H4 (cell line): ENCODE results near the gene TMEM174. TPM values are rescaled to one million over a fixed set of nuclear protein-coding genes. Genes with fewer than 3 reads are reported as not detected.
"Not testable (repeated sequence)": the region's sequence is repeated elsewhere in the genome, so short reads cannot be mapped to it uniquely, and the experiment has no call there.

ENCODE experiments used
- DNase-seq: peaks from one replicate; pipeline ENCODE4 v3.0.0-alpha.2; 2015; ENCODE audit warnings: low spot score
- total RNA-seq: library from RNA; depleted of rRNA; stranded (reverse); fragments of >200 nt; shearing (Covaris generic); gene quantifications from 2 replicates; pipeline ENCODE4 v1.2.3, GENCODE V29; 2014

TMEM174 gene
- total RNA-seq, 1 experiment from 2014 or later: not detected

- no peak for DNase-seq
These were observed 20.6 kb downstream of the TMEM174 start for GRCh38 chr5:73193592-73193991.

GRCh38 chr5:73196201-73196600, 23.2 kb downstream of the TMEM174 start:
- no peak for DNase-seq

GRCh38 chr5:73197637-73198257, 24.8 kb downstream of the TMEM174 start:
- no peak for DNase-seq

- DNase-seq: no peak
These were observed 26.0 kb downstream of the TMEM174 start for GRCh38 chr5:73198833-73199592.

- DNase-seq: no peak
These were observed 26.7 kb downstream of the TMEM174 start for GRCh38 chr5:73199671-73200070.

GRCh38 chr5:73201547-73202513, 28.8 kb downstream of the TMEM174 start:
- DNase-seq: peak; percentile 71

GRCh38 chr5:73204332-73204731, 31.3 kb downstream of the TMEM174 start:
- no peak for DNase-seq

DNA sequence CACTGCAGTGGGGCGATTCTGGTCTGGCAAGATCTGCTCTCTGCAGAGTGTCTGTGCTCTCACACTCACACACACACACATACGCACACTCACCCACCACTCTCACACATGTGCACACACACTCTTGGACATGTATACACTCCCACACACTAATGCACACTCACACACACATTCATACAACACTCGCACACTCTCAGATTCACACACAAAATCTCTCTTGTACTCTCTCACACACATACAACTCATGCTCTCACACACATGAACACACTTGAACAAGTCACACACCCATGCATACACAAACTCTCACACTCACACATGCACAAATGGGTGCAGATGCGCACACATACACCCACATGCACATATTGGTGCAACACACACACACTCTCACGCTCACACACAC, 31.7 kb downstream of the TMEM174 start:
- DNase-seq: no peak

DNA sequence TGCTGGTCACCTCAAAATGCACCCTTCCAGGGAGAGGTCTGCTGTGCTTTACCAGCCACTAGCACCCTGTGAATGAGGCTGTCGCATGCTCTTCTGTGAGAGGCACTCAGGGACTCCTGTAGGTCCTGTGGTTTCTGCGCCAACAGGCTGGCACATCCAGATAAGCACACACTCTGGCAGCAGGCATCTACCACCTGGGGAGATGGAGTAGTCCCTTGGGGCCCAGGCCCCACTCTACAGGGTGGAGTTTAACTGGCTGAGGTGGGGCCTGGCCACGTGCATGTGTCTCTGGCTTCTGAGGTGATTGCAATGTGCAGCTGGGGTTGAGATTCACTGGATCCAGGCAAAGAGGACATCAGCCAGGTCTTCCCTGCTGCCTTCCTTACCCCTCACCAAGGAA, 32.3 kb downstream of the TMEM174 start:
- no peak for DNase-seq

DNA sequence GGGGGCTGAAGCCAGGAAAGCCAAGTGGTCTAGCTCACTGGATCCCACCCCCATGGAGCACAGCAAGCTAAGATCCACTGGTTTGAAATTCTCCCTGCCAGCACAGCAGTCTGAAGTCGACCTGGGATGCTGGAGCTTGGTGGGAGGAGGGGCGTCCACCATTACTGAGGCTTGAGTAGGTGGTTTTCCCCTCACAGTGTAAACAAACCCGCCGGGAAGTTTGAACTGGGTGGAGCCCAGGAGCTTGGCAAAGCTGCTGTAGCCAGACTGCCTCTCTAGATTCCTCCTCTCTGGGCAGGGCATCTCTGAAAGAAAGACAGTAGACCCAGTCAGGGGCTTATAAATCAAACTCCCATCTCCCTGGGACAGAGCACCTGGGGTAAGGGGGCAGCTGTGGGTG, 34.2 kb downstream of the TMEM174 start:
- not testable (repeated sequence) for DNase-seq

DNA sequence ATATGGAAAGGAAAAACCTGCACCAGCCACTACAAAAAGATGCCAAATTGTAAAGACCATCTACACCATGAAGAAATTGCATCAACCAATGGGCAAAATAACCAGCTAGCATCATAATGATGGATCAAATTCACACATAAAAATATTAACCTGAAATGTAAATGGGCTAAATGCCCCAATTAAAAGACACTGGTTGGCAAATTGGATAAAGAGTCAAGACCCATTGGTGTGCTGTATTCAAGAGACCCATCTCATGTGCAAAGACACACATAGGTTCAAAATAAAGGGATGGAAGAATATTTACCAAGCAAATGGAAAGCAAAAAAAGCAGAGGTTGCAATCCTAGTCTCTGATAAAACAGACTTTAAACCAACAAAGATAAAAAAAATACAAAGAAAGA, 36.1 kb downstream of the TMEM174 start:
- not testable (repeated sequence) for DNase-seq

DNA sequence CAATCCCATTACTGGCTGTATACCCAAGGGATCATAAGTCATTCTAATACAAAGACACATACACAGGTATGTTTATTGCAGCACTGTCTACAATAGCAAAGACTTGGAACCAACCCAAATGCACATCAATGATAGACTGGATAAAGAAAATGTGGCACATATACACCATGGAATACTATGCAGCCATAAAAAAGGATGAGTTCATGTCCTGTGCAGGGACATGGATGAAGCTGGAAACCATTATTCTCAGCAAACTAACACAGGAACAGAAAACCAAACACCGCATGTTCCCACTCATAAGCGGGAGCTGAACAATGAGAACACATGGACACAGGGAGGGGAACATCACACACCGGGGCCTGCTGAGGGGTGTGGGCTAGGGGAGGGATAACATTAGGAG, 39.7 kb downstream of the TMEM174 start:
- not testable (repeated sequence) for DNase-seq

GRCh38 chr5:73213566-73213998, 40.6 kb downstream of the TMEM174 start:
- peak; percentile 69 for DNase-seq

DNA sequence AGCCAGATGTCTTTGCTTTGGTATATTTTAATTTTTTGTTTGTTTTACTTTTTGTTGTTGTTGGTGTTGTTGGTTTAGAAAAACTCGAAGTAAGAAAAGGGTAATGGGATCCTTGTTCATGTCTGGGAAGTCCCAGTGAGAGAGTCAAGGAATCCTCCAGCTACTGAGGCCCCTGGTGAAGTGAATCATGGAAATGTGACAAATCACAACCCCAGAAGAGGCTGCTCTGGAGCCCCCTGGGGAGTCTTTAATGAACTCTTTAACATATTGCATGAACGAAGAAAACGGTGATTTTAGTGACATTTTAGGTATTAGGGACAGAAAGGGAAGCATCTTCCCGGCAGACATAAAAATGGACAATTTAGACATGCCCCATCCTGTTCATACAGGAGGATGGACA, 41.3 kb downstream of the TMEM174 start:
- DNase-seq: no peak

DNA sequence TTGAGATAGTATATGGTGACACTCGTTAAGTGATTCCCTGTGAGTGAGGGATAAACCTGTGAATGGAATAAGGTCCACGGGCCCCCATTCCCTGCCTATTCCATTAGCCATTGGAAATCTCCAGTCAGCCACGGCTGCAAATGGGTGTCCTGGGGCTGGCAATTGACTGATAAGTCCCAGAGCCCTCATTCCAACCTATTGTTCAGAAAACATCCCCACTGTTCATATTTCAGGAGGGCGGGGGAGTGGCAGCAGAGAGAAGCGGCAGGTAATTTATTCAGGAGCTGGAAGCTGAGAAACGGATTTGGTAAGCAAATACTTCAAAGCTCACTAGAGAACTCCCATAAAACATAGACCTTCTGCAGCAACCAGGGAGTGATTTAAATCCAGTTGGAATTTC, 42.0 kb downstream of the TMEM174 start:
- DNase-seq: no peak

DNA sequence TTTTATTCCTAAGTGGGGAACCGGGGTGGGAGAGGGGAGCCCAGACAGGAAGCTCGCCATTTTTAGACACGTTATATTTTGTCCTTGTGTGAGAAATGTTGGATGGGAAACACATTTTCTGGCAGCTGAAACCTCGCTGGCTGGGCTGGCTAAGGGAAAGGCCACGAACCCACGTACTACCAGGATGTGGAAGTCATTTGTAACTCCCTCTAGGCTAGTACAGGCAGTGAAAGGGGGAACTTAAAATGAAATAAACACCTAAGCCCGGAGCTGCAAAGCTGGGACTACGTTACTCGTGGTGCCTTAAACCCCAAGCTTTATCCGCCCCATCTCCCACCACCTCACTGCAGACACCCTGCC, 42.5 kb downstream of the TMEM174 start:
- no peak for DNase-seq

- peak; percentile 77 for DNase-seq
These were observed 43.1 kb downstream of the TMEM174 start for GRCh38 chr5:73215891-73216610.

DNA sequence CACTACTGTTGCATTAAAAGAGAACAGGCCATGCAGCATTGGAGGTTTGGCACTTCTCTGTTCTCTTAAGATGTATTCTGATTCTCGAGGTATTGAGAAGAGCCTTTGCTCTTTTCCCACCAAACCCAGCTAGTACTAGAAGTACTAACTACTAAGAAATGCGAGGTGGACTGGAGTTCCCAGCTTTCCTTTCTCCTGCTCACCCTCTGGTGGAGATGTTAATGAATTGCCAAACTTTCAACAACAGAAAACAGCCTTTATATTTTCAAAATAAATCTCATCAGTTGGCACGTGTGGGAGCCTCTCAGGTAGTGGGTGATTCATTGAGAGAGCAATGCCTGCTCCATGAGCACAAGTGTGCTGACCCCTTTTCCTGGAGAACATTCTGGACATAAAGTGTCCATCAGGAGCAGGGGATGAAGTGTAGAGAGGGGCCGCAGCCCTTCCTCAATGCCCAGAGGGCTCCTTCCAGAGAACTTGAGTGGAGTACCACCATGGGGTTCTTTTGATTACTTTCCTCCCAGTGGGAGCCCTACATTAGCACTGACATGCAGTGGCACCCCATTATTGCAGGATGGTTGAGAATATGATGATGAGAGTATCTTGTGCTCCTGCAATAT, 45.7 kb downstream of the TMEM174 start:
- peak; percentile 27 for DNase-seq

DNA sequence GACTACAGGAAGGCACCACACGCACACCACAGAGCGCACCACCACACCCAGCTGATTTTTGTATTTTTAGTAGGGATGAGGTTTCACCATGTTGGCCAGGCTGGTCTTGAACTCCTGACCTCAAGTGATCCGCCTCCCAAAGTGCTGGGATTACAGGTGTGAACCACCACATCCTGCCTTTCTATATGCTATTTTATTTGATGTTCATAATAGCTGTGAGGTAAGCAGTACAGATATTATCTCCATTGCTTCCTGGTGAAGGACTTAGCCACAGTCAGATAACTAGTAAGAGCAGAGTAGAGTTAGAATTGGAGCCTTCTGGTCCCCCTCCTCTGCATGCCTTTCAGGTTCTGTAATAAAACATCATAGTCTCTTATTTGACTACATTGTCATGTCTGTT, 46.3 kb downstream of the TMEM174 start:
- DNase-seq: not testable (repeated sequence)

DNA sequence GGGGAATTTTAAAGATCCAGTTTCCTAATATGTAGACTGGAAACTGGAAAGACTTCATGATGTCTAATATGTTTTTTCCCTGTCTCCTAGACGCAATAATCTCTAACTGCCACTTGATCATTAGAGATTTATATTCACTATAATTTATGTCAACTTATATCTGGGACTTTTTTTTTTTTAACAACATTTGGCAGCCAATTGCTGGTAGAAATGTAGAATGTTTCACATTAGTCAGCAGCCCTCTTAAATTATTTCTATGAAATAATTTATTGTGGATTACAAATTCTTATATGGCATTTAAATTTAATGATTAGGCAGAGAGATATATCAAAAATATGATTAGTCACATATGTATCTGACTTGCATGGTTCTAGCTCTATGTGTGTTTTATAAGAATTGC, 48.2 kb downstream of the TMEM174 start:
- DNase-seq: no peak

DNA sequence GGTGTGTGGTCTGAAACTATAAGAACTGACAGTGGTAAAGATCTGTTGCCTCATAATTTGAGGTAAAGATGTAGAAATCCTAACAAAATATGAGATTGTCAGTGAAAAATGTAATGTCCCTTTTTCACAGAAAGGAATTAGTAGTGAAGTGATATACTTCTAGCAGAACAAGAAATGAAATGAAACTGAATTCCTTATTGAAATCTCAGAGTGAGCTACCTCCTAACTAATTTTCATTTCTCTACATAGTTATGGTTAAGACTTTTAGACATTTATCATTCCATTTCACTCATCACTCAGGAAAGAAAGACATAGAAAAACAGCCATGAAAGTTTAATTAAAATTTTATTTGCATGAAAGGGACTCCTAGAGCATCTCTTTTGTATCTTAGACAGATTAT, 48.7 kb downstream of the TMEM174 start:
- no peak for DNase-seq
